Stomach (tissue), 4 donors: ENCODE measurements around the gene SUCO.

Experiments
- CTCF ChIP-seq, 7 experiments: fragments of 450-650 bp in 4 of 7; fragments of 200-600 bp in 3 of 7; sonication (generic) in 3 of 7; IDR thresholded peaks; one replicate each; pipeline ENCODE4 v1.5.1; 2016 to 2019; ENCODE audit warnings: antibody characterized with exemption in 7 of 7, control low read depth in 2 of 7, mild to moderate bottlenecking in 1 of 7
- POLR2A ChIP-seq, 4 donors: fragments of 450-650 bp; IDR thresholded peaks; one replicate each; pipeline ENCODE4 v1.6.1; 2016; ENCODE audit warnings: antibody characterized with exemption in 4 of 4, control low read depth in 2 of 4, mild to moderate bottlenecking in 1 of 4, moderate library complexity in 1 of 4

- no peak for TF ChIP-seq CTCF (IDR thresholded peaks at IDR 0.05)
- no peak for TF ChIP-seq POLR2A (IDR thresholded peaks at IDR 0.05)
Observed at GRCh38 chr1:172647110-172647564, 114.2 kb downstream of the SUCO start.
